Measurements from ENCODE around the gene TEDC1.

The TEDC1 gene

GRCh38 chr14:105486163-105486973 is 4.7 kb upstream of the TEDC1 start, which contains the start of gene CRIP1:
Gene CRIP1, plus strand, starts transcription at chr14:105486886. Its CDS starts 374 bp downstream, at chr14:105487260.
- DNase-seq (ENCODE audit: low spot score) = no peak

- no peak for DNase-seq (ENCODE audit: low spot score)
Measured at GRCh38 chr14:105486974-105487448, 4.0 kb upstream of the TEDC1 start.

DNA sequence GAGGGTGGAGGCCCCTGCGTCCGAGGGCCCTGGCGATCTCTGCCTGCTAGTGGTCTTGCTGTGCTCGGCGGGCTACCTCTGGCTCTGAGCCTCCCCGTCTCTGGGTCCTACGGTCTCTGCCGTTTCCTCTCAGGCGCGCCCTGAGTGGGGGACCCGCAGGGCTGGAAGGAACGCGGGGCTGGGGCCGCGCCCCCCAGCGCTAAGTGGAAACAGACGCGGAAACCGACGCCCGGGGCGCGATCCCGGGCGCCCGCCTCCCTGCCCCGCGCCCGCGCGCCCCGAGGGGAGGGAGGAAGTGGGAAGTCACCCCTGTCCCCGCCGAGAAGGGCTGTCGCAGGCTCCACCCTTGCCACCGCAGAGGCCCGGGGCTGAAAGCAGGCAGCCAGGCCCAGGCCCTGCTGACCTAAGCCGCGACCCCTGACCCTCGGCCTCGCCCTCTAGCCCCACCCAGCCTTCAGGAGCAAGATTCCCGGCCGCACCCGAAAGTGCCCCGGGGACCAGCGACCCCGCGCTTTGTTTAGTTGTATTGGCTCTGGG is 3.5 kb upstream of the TEDC1 start:
- DNase-seq (ENCODE audit: low spot score) = peak; percentile 70

DNA sequence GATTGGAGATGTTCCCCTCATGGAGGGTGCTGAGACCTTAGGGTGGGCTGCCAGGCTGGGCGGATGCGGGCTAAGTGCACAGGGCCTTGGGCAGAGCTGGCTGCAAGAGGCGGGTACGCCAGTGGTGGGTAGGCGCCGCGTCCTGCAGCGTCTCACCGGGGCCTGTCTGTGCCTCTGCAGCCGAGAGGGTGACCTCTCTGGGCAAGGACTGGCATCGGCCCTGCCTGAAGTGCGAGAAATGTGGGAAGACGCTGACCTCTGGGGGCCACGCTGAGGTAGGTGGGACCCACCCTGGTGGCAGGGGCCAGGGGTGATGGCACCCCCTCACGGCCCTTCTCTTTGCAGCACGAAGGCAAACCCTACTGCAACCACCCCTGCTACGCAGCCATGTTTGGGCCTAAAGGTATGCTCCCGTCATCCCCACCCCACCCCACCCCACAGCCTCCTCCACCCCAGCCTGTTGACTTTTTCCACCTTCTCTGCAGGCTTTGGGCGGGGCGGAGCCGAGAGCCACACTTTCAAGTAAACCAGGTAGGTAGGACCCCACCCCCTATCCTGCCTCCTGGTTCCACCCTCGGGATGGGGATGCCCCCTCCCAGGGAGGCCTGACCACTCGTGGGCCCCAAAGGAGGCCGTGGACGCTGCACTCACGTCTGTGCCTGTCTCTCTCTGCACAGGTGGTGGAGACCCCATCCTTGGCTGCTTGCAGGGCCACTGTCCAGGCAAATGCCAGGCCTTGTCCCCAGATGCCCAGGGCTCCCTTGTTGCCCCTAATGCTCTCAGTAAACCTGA is 2.9 kb upstream of the TEDC1 start:
- no peak for DNase-seq (ENCODE audit: low spot score)

DNA sequence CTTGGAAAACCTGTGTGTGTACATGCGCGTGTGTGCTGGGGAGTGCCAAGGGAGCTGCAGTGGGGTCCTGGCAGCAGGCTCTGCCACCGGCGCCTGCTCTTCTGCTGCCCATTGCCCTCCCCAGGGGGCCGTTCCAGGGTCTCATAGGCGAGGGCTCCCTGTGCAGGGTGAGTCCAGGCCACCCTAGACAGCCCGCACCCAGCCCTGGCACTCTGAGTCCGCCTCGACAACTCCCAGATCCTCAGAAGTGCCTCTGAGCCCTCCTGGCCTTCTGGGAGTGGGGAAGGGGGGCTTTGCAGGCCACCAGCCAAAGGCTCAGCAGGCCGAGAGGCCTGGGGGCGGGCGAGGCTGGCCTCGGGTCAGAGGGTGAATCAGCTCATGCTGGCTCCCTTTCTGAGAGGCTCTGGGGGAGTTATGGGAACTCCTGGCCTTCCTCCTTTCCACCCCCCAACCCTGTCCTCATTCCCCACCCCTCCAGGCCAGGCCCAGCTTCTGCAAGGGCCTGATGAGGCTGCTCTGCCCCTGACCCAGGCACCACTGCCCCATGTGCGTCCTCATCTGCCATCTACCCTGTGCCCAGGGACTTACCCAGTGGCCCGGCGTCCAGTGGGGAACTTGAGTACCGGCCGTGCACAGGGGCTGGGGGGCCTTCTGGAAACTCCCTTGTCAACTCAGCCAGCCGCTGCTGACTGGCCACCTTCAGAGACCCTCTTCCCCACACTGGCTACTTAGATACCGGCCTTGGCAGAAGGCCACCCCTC is 2.1 kb upstream of the TEDC1 start:
- no peak for DNase-seq (ENCODE audit: low spot score)

- DNase-seq (ENCODE audit: low spot score) = peak; percentile 80
Measured at GRCh38 chr14:105489542-105490266, 1.3 kb upstream of the TEDC1 start.

DNA sequence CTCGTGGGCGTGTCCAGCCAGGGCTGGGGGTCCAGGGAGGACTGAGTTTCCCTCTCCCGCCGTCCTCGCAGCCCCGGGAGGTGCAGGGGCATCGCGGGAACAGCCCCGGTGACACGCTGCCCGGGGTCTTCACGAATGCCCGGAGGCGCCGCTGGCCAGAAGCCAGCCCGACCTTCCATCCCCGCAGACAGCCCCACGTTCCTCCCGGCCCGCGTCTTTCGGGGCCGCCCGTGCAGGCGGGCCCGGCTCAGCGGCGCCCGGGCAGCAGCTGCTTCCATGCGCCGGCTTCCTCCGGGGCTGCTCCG is 827 bp upstream of the TEDC1 start:
- no peak for DNase-seq (ENCODE audit: low spot score)

DNA sequence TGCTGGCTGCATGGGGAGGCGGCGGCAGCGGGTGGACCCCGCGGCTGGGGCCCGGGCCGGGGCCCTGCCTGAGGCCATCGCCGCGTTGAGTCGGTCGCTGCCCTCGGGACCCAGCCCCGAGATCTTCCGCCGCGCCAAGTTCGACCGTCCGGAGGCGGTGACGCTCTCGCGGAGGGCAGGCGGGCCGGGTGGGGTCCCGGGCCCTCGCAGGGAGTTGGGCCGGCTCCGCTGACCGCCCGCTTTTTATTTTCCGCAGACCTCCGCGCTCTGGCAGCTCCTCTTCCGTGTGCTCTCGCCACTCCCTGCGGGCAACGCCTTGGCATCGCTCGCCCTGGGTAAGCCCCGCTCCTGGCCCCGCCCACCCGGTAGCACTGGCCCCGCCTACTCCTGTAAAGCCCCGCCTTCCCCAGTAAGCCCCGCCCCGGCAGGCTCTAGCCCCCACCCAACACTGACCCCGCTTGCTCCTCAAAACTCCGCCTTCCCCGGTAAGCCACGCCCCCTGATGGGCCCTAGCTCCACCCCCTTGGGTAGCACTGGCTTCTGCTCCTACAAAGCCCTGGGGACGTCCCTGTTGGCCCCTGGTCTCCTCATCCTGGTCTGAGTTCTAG is 424 bp downstream of the TEDC1 start:
- peak; percentile 87 for DNase-seq (ENCODE audit: low spot score)

- no peak for DNase-seq (ENCODE audit: low spot score)
Measured at GRCh38 chr14:105492031-105492970, 1.3 kb downstream of the TEDC1 start.

GRCh38 chr14:105492971-105493871 is 2.2 kb downstream of the TEDC1 start:
- DNase-seq (ENCODE audit: low spot score) = no peak

DNA sequence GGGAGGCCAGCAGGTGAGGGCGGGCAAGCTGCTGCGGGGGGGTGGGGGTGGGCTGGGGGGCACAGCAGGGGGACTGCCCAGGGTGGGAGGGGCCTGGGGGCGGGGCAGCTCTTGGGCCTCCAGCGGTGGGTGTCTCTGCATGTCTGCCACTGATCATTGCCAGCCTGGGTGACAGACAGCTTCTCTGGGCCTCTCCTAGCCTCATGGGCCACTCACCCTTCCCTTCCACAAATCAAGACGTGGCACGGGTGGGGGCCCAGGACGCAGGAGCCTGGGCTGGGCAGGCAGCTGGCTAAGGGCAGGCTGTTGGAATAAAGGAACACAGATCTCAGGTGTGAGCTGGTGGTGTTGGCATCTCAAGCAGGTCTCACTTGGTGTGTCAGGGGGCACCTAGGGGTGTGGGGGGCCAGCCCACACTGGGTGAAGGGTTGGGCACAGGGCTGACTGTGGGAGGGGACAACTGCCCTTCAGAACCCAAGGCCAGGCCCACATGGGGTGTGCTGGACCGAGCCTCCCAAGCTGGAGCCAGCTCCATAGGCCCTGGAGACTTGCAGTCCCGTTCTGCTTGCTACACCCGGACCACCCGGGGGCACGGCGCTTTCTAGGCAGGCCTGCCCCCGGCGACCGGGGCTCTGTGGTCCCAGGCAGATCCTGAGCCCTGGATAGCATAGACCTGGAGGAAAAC is 3.0 kb downstream of the TEDC1 start:
- DNase-seq (ENCODE audit: low spot score) = no peak

DNA sequence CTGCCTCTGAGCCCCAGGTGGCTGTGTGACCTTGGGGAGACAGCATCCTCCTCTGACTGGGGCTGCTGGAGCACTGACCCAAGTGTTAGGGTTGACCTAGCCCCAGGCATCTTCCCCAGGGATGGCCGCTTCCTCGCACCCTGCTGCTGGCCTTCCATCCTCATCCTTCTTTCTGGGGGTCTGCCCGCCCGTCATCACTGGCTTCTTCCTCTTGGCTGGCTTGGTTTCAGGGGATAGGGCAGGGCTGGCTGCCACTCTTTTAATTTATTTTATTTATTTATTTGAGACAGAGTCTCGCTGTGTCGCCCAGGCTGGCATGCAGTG is 3.5 kb downstream of the TEDC1 start:
- DNase-seq (ENCODE audit: low spot score) = no peak

DNA sequence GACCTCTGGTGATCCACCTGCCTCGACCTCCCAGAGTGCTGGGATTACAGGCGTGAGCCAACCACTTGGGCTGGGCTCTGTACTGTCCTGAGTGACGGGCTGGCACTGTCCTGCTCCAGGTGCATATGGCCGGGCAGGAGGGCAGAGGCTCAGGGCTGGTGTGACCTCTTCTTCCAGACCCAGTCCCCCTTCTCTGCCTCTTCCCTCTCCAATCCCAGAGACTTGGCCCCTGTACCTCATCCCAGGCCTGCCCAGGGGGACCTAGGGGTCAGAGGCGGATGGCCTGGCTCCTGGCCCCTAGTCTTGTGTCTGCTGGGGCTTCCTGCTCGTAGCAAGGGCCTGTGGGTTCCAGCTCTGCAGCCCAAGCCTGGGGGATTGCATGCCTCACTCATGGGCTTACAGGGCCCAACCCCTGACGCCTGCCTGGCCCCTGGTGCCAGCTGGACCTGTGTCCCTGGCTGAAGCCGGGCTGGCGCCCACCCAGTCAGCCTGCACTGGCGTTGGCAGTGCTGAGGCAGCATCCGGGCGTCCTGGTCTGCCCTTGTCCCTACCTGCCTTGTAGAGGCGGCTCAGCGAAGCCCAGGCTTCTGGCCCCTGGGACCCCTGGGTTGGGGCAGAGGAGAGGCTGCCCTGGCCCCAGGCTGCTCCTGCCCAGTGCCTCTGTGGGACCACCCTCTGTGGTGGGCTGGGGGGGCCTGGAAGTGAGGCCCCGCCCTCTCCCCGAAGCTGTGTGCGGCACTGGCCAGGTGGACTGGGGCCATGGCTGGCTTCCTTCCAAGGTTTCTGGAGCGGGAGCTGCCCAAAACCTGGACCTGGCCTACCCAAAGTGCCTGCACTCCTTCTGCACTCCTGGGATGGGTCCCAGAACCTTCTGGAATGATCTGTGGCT is 4.3 kb downstream of the TEDC1 start:
- DNase-seq (ENCODE audit: low spot score) = no peak

DNA sequence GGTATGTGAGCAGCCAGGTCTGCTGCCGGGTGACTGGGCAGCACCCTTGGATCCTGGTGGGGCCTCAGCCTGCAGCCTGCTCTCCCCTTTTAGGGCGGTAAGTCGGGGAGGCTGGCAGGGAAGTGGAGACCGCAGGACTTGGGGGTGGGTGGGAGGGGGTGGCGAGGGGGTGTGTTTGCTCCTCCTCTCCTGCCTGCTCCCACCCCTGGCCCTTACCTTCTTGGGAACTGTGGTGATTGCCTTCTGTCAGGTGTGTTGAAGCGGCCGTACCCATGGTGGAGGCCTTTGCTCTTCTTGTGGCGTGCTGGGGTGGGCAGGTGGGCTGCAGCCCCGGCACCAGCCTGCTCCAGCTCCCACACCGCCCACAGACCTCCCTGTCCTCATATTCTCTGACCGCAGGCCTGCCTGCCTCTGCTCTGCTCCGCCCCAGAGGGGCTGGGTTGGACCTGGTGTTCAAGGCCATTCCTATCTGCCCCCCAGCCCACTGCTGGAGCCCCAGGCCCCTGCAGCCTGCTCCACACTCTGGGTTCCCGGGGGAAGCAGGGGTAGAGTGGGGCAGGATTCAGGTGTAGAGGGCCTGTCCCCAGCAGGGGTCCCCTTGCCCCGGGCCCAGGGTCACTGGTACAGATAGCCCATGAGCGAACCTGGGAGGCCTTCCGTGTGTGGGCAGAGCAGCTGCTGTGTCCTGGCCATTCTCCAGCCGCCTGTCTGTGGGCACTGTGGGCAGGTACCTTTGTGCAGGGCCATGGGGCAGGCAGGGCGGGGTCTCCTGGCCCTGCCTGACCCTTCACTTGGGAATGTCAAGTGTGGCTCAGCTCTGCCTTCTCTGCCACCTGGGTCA is 5.2 kb downstream of the TEDC1 start:
- no peak for DNase-seq (ENCODE audit: low spot score)

DNA sequence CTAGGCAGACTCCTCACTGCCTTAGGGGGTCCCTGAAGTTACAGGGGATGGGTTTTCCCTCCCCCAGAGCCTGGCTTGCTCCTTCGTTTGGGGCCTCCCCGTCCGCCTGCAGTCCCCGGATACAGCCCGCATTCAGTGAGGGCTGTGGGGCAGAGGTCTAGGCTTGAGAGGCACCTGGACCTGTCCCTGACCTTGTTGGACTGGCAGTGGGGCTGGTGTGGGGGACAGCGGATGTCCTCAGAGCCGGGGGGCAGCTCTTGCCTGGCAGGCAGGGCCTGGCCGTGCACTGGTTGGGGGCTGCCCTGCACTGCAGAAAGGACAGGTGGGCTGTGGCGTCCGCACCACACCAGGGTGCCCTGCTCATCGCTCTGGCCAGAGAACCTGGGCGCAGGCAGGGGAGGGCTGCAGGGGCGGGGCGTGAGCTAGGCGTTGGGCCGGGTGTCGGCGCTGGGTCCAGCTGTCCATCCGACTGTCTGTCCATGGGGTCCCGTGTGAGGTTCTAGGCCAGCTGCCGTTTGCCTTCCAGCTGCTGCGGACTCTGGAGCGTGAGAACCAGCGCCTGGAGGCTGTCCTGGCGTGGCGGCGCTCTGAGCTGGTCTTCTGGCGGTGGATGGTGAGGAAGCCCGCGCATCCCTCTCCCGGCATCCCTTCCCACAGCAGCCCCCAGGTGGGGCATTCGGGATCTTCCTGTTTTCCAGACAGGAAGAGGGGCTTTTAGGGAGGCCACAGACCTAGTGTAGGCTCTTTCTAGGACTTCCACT is 6.0 kb downstream of the TEDC1 start:
- no peak for DNase-seq (ENCODE audit: low spot score)

Data from germinal center (tissue), 1 donor.